Mammary epithelial cell (primary cell): Measurements from ENCODE around the gene TBX19.

Experiments
- CTCF ChIP-seq, 2 donors: IDR thresholded peaks in 1 of 2; conservative IDR thresholded peaks in 1 of 2; 2 replicates each; pipeline ENCODE4 v1.5.1; 2011 to 2012; ENCODE audit warnings: inconsistent platforms in 2 of 2, low read length in 2 of 2, mild to moderate bottlenecking in 2 of 2, control low read depth in 1 of 2, low read depth in 1 of 2; ENCODE audit not compliant: insufficient read depth in 1 of 2; ENCODE audit errors: extremely low read depth in 1 of 2
- EZH2 ChIP-seq: IDR thresholded peaks from 2 replicates; pipeline ENCODE4 v1.6.1; 2012; ENCODE audit warnings: low read length, inconsistent platforms, borderline replicate concordance

DNA sequence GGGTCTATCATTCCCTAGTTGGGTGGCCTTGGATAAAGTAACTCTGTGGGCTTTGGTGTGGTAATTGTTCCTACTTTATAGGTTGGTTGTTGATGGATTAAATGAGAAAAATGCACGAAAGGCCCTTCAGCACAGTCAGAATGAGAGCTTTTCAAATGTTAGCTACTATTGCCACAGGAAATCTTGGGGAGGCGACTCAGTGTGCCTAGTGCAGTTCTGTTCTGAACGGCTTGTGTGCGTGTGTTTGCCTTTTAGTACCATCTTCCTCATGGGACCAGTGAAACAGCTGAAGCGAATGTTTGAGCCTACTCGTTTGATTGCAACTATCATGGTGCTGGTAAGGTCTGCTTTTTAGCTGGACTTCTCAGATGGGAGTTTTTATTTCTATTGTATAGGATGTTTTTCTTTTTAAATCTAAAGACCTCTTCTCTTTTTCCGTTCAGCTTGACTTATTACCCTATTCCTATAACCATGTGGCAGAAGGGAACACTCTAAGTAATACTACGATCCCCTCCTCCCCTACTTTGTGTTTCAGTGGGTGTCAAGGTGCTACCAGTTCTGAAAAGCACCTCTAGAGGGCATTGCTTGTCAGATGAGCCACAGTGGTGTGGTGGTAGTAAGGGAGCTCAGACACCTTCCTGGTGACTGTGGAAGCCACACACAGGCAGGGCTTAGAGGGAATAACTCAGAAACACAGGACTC lies 45.7 kb upstream of the TBX19 start:
- TF ChIP-seq CTCF (conservative IDR thresholded peaks at IDR 0.05 in 1 of 2, IDR thresholded peaks at IDR 0.05 in 1 of 2; ENCODE audit: extremely low read depth in 1 of 2, insufficient read depth in 1 of 2, low read depth in 1 of 2, low read length in 2 of 2) (peak; percentile 83 to 89), EZH2 (no peak)
